HepG2 (cell line): ENCODE data around the gene RAB3GAP1. TPM values are rescaled to one million over a fixed set of nuclear protein-coding genes. Genes with fewer than 3 reads are reported as not detected.

ENCODE experiments used
- ATAC-seq: fragments of 200-7000 bp; cut with Tn5 transposase; 3 replicates; pipeline ENCODE4 v1.9.1; 2020; ENCODE audit warnings: mild to moderate bottlenecking, moderate library complexity
- BruUV-seq: library from RNA; stranded (reverse); fragments of 400-500 nt; replicated peaks from 2 replicates; lab custom pipeline; 2021; lab: Mats Ljungman, UMichigan
- CTCF ChIA-PET: fragments of 300-600 bp; formaldehyde crosslinking; extraction: SDS; loops from one replicate; lab custom pipeline; 2021; ENCODE audit warnings: low total read pairs, inconsistent platforms, low intra/inter-chr PET ratio; lab: Yijun Ruan, JAX
- POLR2A ChIA-PET: fragments of 350-600 bp; sonication (Branson Sonifier 250); formaldehyde crosslinking; loops from one replicate; lab custom pipeline; 2020; ENCODE audit warnings: antibody characterized with exemption, inconsistent platforms; lab: Yijun Ruan, JAX
- DNase-seq: peaks from one replicate; pipeline ENCODE4 v3.0.0-alpha.2; 2015; ENCODE audit warnings: low spot score
- FAIRE-seq: peaks from 3 replicates; lab custom pipeline; 2011; peaks lifted over from hg19 to GRCh38; lab: Jason Lieb, UNC
- H2AFZ ChIP-seq: one replicate; pipeline ENCODE4 v1.6.1; 2011; ENCODE audit warnings: low read length, inconsistent platforms
- H3K27ac ChIP-seq: fragments of 300-600 bp; 3 replicates; pipeline ENCODE4 v1.8.0; 2011; ENCODE audit warnings: mixed run types, mild to moderate bottlenecking, mixed read lengths, low read length, inconsistent platforms; ENCODE audit not compliant: insufficient read depth; ENCODE audit errors: extremely low read length
- H3K27me3 ChIP-seq, 2 experiments: fragments of 200-600 bp in 1 of 2; 2 replicates in 1 of 2; 3 replicates in 1 of 2; pipeline versions ENCODE4 v1.6.0 to v1.8.0; 2011; ENCODE audit warnings: low read length in 2 of 2, mild to moderate bottlenecking in 2 of 2, moderate library complexity in 2 of 2, inconsistent platforms in 1 of 2; ENCODE audit not compliant: insufficient read depth in 2 of 2, control insufficient read depth in 1 of 2
- H3K36me3 ChIP-seq, 2 experiments: fragments of 200-600 bp in 1 of 2; replicated peaks in 1 of 2; 2 replicates in 1 of 2; 3 replicates in 1 of 2; pipeline versions ENCODE4 v1.5.1 to v1.8.0; 2011; ENCODE audit warnings: low read length in 2 of 2, inconsistent platforms in 1 of 2; ENCODE audit not compliant: insufficient read depth in 2 of 2, control insufficient read depth in 1 of 2
- H3K4me1 ChIP-seq: 2 replicates; pipeline ENCODE4 v1.5.1; 2012; ENCODE audit warnings: low read length, inconsistent platforms; ENCODE audit not compliant: insufficient read depth
- H3K4me2 ChIP-seq: 2 replicates; pipeline ENCODE4 v1.6.0; 2011; ENCODE audit warnings: low read depth, low read length, inconsistent platforms
- H3K4me3 ChIP-seq, 3 experiments: fragments of 200-600 bp in 1 of 3; sonication (generic), shearing (Covaris generic) in 1 of 3; replicated peaks in 1 of 3; 2 replicates each; pipeline ENCODE4 v1.5.1; 2011 to 2016; ENCODE audit warnings: low read length in 3 of 3, inconsistent platforms in 2 of 3, low read depth in 2 of 3, mild to moderate bottlenecking in 2 of 3, control low read depth in 1 of 3, mixed read lengths in 1 of 3; ENCODE audit not compliant: insufficient read depth in 1 of 3
- H3K79me2 ChIP-seq: one replicate; pipeline ENCODE4 v1.6.1; 2011; ENCODE audit warnings: low read length, inconsistent platforms; ENCODE audit not compliant: insufficient read depth
- H3K9ac ChIP-seq: 2 replicates; pipeline ENCODE4 v1.6.0; 2011; ENCODE audit warnings: mild to moderate bottlenecking, low read depth, low read length, inconsistent platforms; ENCODE audit not compliant: insufficient read depth
- H3K9me3 ChIP-seq: 2 replicates; pipeline ENCODE4 v1.5.1; 2012; ENCODE audit warnings: mild to moderate bottlenecking, low read length
- H4K20me1 ChIP-seq: 2 replicates; pipeline ENCODE4 v1.6.0; 2011; ENCODE audit warnings: inconsistent platforms, mild to moderate bottlenecking, low read length, moderate library complexity; ENCODE audit not compliant: insufficient read depth
- MAFF ChIP-seq: IDR thresholded peaks from 2 replicates; pipeline ENCODE4 v1.6.1; 2011; ENCODE audit warnings: low read depth, low read length, improper control_type of control experiment
- MAFK ChIP-seq, 2 experiments: IDR thresholded peaks in 1 of 2; conservative IDR thresholded peaks in 1 of 2; 2 replicates each; pipeline ENCODE4 v1.6.1; 2011; ENCODE audit warnings: improper control_type of control experiment in 2 of 2, low read length in 2 of 2
- ZNF138 ChIP-seq: sonication (generic); formaldehyde crosslinking; IDR thresholded peaks from 2 replicates; pipeline ENCODE4 v1.5.0; 2020; ENCODE audit warnings: mild to moderate bottlenecking, low read depth, missing genetic modification reagents
- WGBS: methylation state at CpG from one replicate; pipeline ENCODE4 v1.1.6; 2017; ENCODE audit warnings: low lambda C conversion rate; 5-methylcytosine and 5-hydroxymethylcytosine counted together
- in situ Hi-C: cut with HindIII; loops from 2 replicates; pipeline ENCODE4 v1.10.0; 2017; ENCODE audit warnings: low pct_unique_long_range_greater_than_20kb; ENCODE audit not compliant: extremely low pct_ligation_motif_present
- intact Hi-C: fragments of 100-400 bp; cut with micrococcal nuclease; formaldehyde crosslinking; loops from one replicate; pipeline ENCODE4 v1.10.0; 2022; ENCODE audit not compliant: unreplicated experiment
- polyA plus RNA-seq, 8 experiments: library from polyadenylated mRNA; depleted of rRNA in 3 of 8; stranded (reverse) in 7 of 8; unstranded in 1 of 8; fragments of >200 nt; fragmentation: Illumina TruSeq in 4 of 8; extraction: Trizol in 4 of 8; gene quantifications; 2 replicates each; pipeline versions ENCODE4 v1.2.1 to v1.2.3, GENCODE V29; 2011 to 2016; ENCODE audit warnings: low read depth in 4 of 8, missing spikeins in 1 of 8, mixed read lengths in 1 of 8; ENCODE audit not compliant: insufficient read depth in 1 of 8
- total RNA-seq, 5 experiments: library from RNA; depleted of rRNA; stranded (reverse); fragments of >200 nt; fragmentation: Illumina TruSeq; extraction: Trizol; gene quantifications; 2 replicates each; pipeline ENCODE4 v1.2.3, GENCODE V29; 2016; ENCODE audit warnings: low read depth in 1 of 5
- TF ChIP-seq, protein P1 (sequence below): sonication (generic); formaldehyde crosslinking; IDR thresholded peaks from 2 replicates; pipeline ENCODE4 v1.5.1; 2020; ENCODE audit warnings: missing genetic modification reagents, mild to moderate bottlenecking, borderline replicate concordance
- TF ChIP-seq, protein P2 (sequence below): sonication (generic); formaldehyde crosslinking; IDR thresholded peaks from 2 replicates; pipeline ENCODE4 v1.8.1; 2022; ENCODE audit warnings: low read depth, mild to moderate bottlenecking, missing genetic modification reagents

The RAB3GAP1 gene
- total and polyA plus RNA-seq, 2 of the 13 experiments (the other 11 are each of a cell fraction or from before 2014, with no cell fraction given) = 15.2 to 48.8 TPM

DNA sequence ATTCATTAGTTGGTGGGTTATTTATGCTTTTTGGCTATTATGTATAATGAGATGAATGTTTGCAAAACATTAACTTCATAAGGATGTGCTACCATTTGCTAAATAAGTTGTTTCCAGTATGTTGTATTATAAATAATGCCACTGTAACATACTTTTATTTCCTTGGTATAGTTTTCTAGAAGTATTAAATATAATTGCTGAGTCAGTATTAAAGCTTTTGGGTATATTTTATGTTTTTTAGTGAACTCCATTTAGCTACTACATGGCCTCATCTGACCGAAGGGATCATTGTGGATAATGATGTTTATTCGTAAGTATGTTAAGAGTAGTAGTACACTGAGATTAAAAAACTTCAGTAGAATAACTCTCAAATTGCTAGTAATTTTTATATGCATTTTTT lies 73.8 kb downstream of the RAB3GAP1 start:
- no peak for FAIRE-seq
- in situ Hi-C loops (no loop called here), intact Hi-C loops (no loop called here)
- Histone ChIP-seq H3K36me3 (peaks cover 12 to 51% of the 10 kb centered on the region in 2 experiments), H3K27ac (no peak overlapping the region), H3K4me2 (no peak overlapping the region), H3K9me3 (no peaks in the 10 kb centered on the region), H3K4me1 (no peaks in the 10 kb centered on the region), H2AFZ (no peak overlapping the region), H3K79me2 (no peaks in the 10 kb centered on the region), H3K9ac (no peak overlapping the region), H4K20me1 (no peaks in the 10 kb centered on the region), H3K27me3 (no peaks in the 10 kb centered on the region), H3K4me3 (no peak overlapping the region)
- ChIA-PET POLR2A (no interaction called here), CTCF (no interaction called here)
- 96% methylated on average over 2 of the region's 2 CpGs for whole genome bisulfite sequencing
- peak; percentile 92 for TF ChIP-seq MAFF
- TF ChIP-seq, protein P1, sequence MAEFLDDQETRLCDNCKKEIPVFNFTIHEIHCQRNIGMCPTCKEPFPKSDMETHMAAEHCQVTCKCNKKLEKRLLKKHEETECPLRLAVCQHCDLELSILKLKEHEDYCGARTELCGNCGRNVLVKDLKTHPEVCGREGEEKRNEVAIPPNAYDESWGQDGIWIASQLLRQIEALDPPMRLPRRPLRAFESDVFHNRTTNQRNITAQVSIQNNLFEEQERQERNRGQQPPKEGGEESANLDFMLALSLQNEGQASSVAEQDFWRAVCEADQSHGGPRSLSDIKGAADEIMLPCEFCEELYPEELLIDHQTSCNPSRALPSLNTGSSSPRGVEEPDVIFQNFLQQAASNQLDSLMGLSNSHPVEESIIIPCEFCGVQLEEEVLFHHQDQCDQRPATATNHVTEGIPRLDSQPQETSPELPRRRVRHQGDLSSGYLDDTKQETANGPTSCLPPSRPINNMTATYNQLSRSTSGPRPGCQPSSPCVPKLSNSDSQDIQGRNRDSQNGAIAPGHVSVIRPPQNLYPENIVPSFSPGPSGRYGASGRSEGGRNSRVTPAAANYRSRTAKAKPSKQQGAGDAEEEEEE (CRISPR knock-in tag) = no peak
- TF ChIP-seq, protein P2, sequence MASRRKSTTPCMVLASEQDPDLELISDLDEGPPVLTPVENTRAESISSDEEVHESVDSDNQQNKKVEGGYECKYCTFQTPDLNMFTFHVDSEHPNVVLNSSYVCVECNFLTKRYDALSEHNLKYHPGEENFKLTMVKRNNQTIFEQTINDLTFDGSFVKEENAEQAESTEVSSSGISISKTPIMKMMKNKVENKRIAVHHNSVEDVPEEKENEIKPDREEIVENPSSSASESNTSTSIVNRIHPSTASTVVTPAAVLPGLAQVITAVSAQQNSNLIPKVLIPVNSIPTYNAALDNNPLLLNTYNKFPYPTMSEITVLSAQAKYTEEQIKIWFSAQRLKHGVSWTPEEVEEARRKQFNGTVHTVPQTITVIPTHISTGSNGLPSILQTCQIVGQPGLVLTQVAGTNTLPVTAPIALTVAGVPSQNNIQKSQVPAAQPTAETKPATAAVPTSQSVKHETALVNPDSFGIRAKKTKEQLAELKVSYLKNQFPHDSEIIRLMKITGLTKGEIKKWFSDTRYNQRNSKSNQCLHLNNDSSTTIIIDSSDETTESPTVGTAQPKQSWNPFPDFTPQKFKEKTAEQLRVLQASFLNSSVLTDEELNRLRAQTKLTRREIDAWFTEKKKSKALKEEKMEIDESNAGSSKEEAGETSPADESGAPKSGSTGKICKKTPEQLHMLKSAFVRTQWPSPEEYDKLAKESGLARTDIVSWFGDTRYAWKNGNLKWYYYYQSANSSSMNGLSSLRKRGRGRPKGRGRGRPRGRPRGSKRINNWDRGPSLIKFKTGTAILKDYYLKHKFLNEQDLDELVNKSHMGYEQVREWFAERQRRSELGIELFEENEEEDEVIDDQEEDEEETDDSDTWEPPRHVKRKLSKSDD (CRISPR knock-in tag) = no peak
- TF ChIP-seq MAFK (conservative IDR thresholded peaks at IDR 0.05 in 1 of 2, IDR thresholded peaks at IDR 0.05 in 1 of 2; ENCODE audit: low read length in 2 of 2) = peak; percentile 86 to 97
- no peak for TF ChIP-seq ZNF138 (CRISPR knock-in tag)
- ATAC-seq = no peak
- BruUV-seq = no TSS peak
- no peak for DNase-seq
